Upper lobe of left lung (tissue), 6 donors: ENCODE measurements around the gene PDGFA. TPM values are rescaled to one million over a fixed set of nuclear protein-coding genes. Genes with fewer than 3 reads are reported as not detected.

Experiments
- ATAC-seq, 2 donors: fragments of 200-7000 bp; cut with Tn5 transposase; one replicate each; pipeline ENCODE4 v1.9.1; 2022; ENCODE audit warnings: mild to moderate bottlenecking in 2 of 2, moderate library complexity in 2 of 2; ENCODE audit not compliant: low FRiP score in 2 of 2
- DNase-seq, 2 donors: peaks; one replicate each; pipeline ENCODE4 v3.0.0-alpha.2; 2019 to 2020
- H3K27ac ChIP-seq, 4 donors: fragments of 200-600 bp; sonication (generic); one replicate each; pipeline ENCODE4 v1.5.1; 2016 to 2019
- H3K27me3 ChIP-seq, 4 donors: fragments of 200-600 bp; sonication (generic); one replicate each; pipeline ENCODE4 v1.5.1; 2017 to 2019
- H3K36me3 ChIP-seq, 4 donors: fragments of 200-600 bp; sonication (generic); one replicate each; pipeline ENCODE4 v1.5.1; 2016 to 2019
- H3K4me1 ChIP-seq, 4 donors: fragments of 200-600 bp; sonication (generic); one replicate each; pipeline ENCODE4 v1.5.1; 2018 to 2019
- H3K4me3 ChIP-seq, 4 donors: fragments of 200-600 bp; sonication (generic); one replicate each; pipeline ENCODE4 v1.5.1; 2017 to 2019; ENCODE audit warnings: mild to moderate bottlenecking in 2 of 4, moderate library complexity in 1 of 4
- H3K9me3 ChIP-seq, 4 donors: fragments of 200-600 bp; sonication (generic); one replicate each; pipeline ENCODE4 v1.5.1; 2018 to 2019
- CTCF ChIP-seq, 6 experiments: fragments of 450-650 bp in 4 of 6; fragments of 200-600 bp in 2 of 6; sonication (generic) in 2 of 6; IDR thresholded peaks; one replicate each; pipeline ENCODE4 v1.5.1; 2016 to 2019; ENCODE audit warnings: antibody characterized with exemption in 6 of 6
- EP300 ChIP-seq, 4 donors: sonication (generic); formaldehyde crosslinking; IDR thresholded peaks; one replicate each; pipeline ENCODE4 v1.5.1; 2017; ENCODE audit warnings: antibody characterized with exemption in 4 of 4, control low read depth in 2 of 4
- POLR2A ChIP-seq, 4 donors: fragments of 450-650 bp; IDR thresholded peaks; one replicate each; pipeline ENCODE4 v1.5.1; 2016 to 2017; ENCODE audit warnings: antibody characterized with exemption in 4 of 4, mild to moderate bottlenecking in 2 of 4
- POLR2AphosphoS5 ChIP-seq, 2 donors: sonication (generic); formaldehyde crosslinking; IDR thresholded peaks; one replicate each; pipeline ENCODE4 v1.5.1; 2017; ENCODE audit warnings: antibody characterized with exemption in 2 of 2
- WGBS, 2 donors: methylation state at CpG; one replicate each; pipeline ENCODE4 v1.1.5; 2017 to 2018; 5-methylcytosine and 5-hydroxymethylcytosine counted together
- total RNA-seq, 6 donors: library from RNA; depleted of rRNA in 4 of 6; stranded (reverse); fragments of >200 nt in 4 of 6; gene quantifications; one replicate each; pipeline versions ENCODE4 v1.1.0 to v1.2.1, GENCODE V29; 2016 to 2021
- donor health status: DM: no; HTN: no; CAD: no; lungs with moderate emphysema.
- donor health status: DM: no; HTN: yes; CAD: no; lungs with severe emphysema.

Gene PDGFA
- total RNA-seq, 6 donors from 2014 or later, result 23.0 to 73.3 (median 44.6) TPM

GRCh38 chr7:484356-485101, 35.1 kb downstream of the PDGFA start:
- TF ChIP-seq POLR2A (IDR thresholded peaks at IDR 0.05) (no peak), EP300 (IDR thresholded peaks at IDR 0.05) (no peak), POLR2AphosphoS5 (IDR thresholded peaks at IDR 0.05) (no peak), CTCF (IDR thresholded peaks at IDR 0.05) (no peak)
- H3K27ac ChIP-seq, result no peak overlapping the region
- no peak for ATAC-seq
- no peaks in the 10 kb centered on the region for H3K9me3 ChIP-seq
- no peak overlapping the region for H3K4me3 ChIP-seq
- H3K27me3 ChIP-seq, result peaks cover 0 to 6% (median 0%) of the 10 kb centered on the region in 4 donors
- peaks cover 0 to 5% (median 1%) of the 10 kb centered on the region in 4 donors for H3K4me1 ChIP-seq
- no peak for DNase-seq
- no peaks in the 10 kb centered on the region for H3K36me3 ChIP-seq
- WGBS, 2 donors, result 61 to 69% methylated on average over 18 to 21 of the region's 21 CpGs

- H3K36me3 ChIP-seq, result no peaks in the 10 kb centered on the region
- no peak for DNase-seq
Measured at GRCh38 chr7:483656-484355, 35.8 kb downstream of the PDGFA start.

GRCh38 chr7:482521-483083, 37.0 kb downstream of the PDGFA start:
- H3K27ac ChIP-seq, result no peak overlapping the region
- H3K4me1 ChIP-seq, result peaks cover 0 to 5% (median 1%) of the 10 kb centered on the region in 4 donors
- H3K4me3 ChIP-seq, result no peak overlapping the region
- DNase-seq, result no peak
- H3K27me3 ChIP-seq, result peaks cover 0 to 6% (median 0%) of the 10 kb centered on the region in 4 donors
- WGBS, 2 donors, result 94 to 100% methylated on average over 1 of the region's 1 CpG
- no peaks in the 10 kb centered on the region for H3K9me3 ChIP-seq
- ATAC-seq, result no peak
- H3K36me3 ChIP-seq, result no peaks in the 10 kb centered on the region
- TF ChIP-seq CTCF (IDR thresholded peaks at IDR 0.05) (no peak), EP300 (IDR thresholded peaks at IDR 0.05) (no peak), POLR2AphosphoS5 (IDR thresholded peaks at IDR 0.05) (no peak), POLR2A (IDR thresholded peaks at IDR 0.05) (no peak)

More at GRCh38 chr7:483656-484355, 35.8 kb downstream of the PDGFA start:
- Histone ChIP-seq H3K4me1 (peaks cover 0 to 5% (median 1%) of the 10 kb centered on the region in 4 donors), H3K27ac (no peak overlapping the region), H3K4me3 (no peak overlapping the region), H3K9me3 (no peaks in the 10 kb centered on the region), H3K27me3 (peaks cover 0 to 6% (median 0%) of the 10 kb centered on the region in 4 donors)
- ATAC-seq, result no peak
- no peak for TF ChIP-seq EP300 (IDR thresholded peaks at IDR 0.05)
- TF ChIP-seq POLR2AphosphoS5 (IDR thresholded peaks at IDR 0.05), result no peak
- TF ChIP-seq POLR2A (IDR thresholded peaks at IDR 0.05), result no peak
- TF ChIP-seq CTCF (IDR thresholded peaks at IDR 0.05), result no peak
- 72 to 80% methylated on average over 10 of the region's 10 CpGs for WGBS, 2 donors

- ATAC-seq (no peak), DNase-seq (peak in 1 of 2 donors; percentile 5)
- Histone ChIP-seq H3K9me3 (no peaks in the 10 kb centered on the region), H3K27ac (no peak overlapping the region), H3K4me3 (no peak overlapping the region), H3K36me3 (no peaks in the 10 kb centered on the region), H3K27me3 (peaks cover 0 to 6% (median 0%) of the 10 kb centered on the region in 4 donors), H3K4me1 (peaks cover 0 to 5% (median 1%) of the 10 kb centered on the region in 4 donors)
- WGBS, 2 donors, result 79 to 83% methylated on average over 8 to 14 of the region's 15 CpGs
- no peak for TF ChIP-seq POLR2AphosphoS5 (IDR thresholded peaks at IDR 0.05)
- TF ChIP-seq POLR2A (IDR thresholded peaks at IDR 0.05), result no peak
- no peak for TF ChIP-seq EP300 (IDR thresholded peaks at IDR 0.05)
- no peak for TF ChIP-seq CTCF (IDR thresholded peaks at IDR 0.05)
Measured at GRCh38 chr7:481219-481930, 38.3 kb downstream of the PDGFA start.
